Measurements from ENCODE around the gene HIGD1C. TPM values are rescaled to one million over a fixed set of nuclear protein-coding genes. Genes with fewer than 3 reads are reported as not detected.

The HIGD1C gene
- total RNA-seq, 1 experiment from 2014 or later, result not detected

DNA sequence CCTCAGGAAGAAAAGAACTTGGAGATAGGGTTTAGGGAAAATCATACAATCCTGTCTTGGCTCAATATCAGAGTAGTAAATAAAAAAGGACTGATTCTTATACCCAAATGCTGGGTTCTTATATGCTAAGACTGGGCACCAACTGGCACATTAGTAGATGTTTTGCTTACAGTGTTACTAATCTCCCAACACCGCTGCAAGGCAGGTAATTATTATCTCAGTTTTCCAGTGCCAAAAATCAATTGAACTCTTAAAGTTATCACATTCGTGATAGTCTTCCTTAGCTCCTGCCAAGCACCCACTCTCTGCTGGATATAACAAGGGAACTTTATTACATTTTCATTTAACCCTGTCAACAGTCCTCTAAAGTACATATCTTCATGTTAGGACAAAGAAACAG lies 25.0 kb upstream of the HIGD1C start:
- Histone ChIP-seq H3K27ac (ENCODE audit: insufficient read length, low read depth, low read length) (no peak overlapping the region), H3T11ph (ENCODE audit: low read length) (no peak overlapping the region), H3K4me1 (ENCODE audit: insufficient read depth, low read length) (no peaks in the 10 kb centered on the region; the same call in 1 of the 2 replicates), H3K23ac (ENCODE audit: insufficient read length, low read depth, low read length) (no peak overlapping the region), H2BK120ac (ENCODE audit: low read depth, low read length, poor library complexity, severe bottlenecking) (no peak overlapping the region), H4K91ac (ENCODE audit: insufficient read length, low read depth, low read length) (no peak overlapping the region), H2AK5ac (ENCODE audit: insufficient read length, low read length) (no peak overlapping the region), H3K27me3 (ENCODE audit: insufficient read depth, low read length) (no peaks in the 10 kb centered on the region), H3K9me3 (ENCODE audit: control insufficient read depth, low read depth, low read length) (no peaks in the 10 kb centered on the region), H4K5ac (ENCODE audit: insufficient read length, low read depth, low read length) (no peak overlapping the region), H2BK12ac (ENCODE audit: insufficient read length, low read depth, low read length) (no peak overlapping the region), H4K20me1 (ENCODE audit: control insufficient read depth, insufficient read depth, insufficient read length) (no peaks in the 10 kb centered on the region), H2BK15ac (ENCODE audit: low read depth, low read length) (no peak overlapping the region), H2AFZ (ENCODE audit: low read length) (no peak overlapping the region), H3K4me2 (ENCODE audit: insufficient read depth, insufficient read length, low read length) (peak overlapping the region; percentile 24), H3K14ac (ENCODE audit: insufficient read depth, low read length) (no peak overlapping the region), H4K8ac (replicated peaks; ENCODE audit: insufficient read length, low read depth, low read length) (no peak overlapping the region), H3K56ac (ENCODE audit: insufficient read length, low read depth, low read length) (no peak overlapping the region), H3K4ac (ENCODE audit: low read depth, low read length) (no peak overlapping the region), H2BK20ac (ENCODE audit: low read depth, low read length, poor library complexity, severe bottlenecking) (no peak overlapping the region), H3K79me1 (ENCODE audit: insufficient read depth, low read depth, low read length, poor library complexity, severe bottlenecking) (no peaks in the 10 kb centered on the region), H3K79me2 (ENCODE audit: insufficient read depth, low read length) (no peaks in the 10 kb centered on the region; the same call in 1 of the 2 replicates), H3K9ac (ENCODE audit: extremely low read depth, insufficient read length, low read length) (no peak overlapping the region), H3K23me2 (ENCODE audit: insufficient read length, low read depth, low read length, poor library complexity, severe bottlenecking) (peaks cover 6% of the 10 kb centered on the region), H3K18ac (ENCODE audit: insufficient read length, low read depth, low read length) (no peak overlapping the region), H2BK5ac (ENCODE audit: insufficient read length, low read length) (no peak overlapping the region)
- Mint-ChIP-seq H3K27ac (no peak overlapping the region), H3K4me1 (peaks cover 36 to 62% of the 10 kb centered on the region in 2 experiments), H3K9me3 (no peaks in the 10 kb centered on the region), H3K27me3 (ENCODE audit: low read depth) (no peaks in the 10 kb centered on the region), H3K36me3 (ENCODE audit: insufficient read depth in 1 of 3, low read depth in 3 of 3) (peaks cover 0 to 8% (median 8%) of the 10 kb centered on the region in 3 experiments; a peak in 5 of 7 replicates), H3K4me3 (peak overlapping the region in 1 of 2 experiments; percentile 93; a peak in 4 of 5 replicates)
- WGBS (ENCODE audit: extremely low coverage, insufficient read length, low lambda C conversion rate), result no CpG with 5 or more reads among the region's 2 CpGs
- DNase-seq, result no peak
- no peak for TF ChIP-seq CTCF (conservative IDR thresholded peaks at IDR 0.05)

All from H9 (cell line).